Measurements from ENCODE around the gene PLXNB1.

PLXNB1 gene

GRCh38 chr3:48356419-48356818, 73.5 kb downstream of the PLXNB1 start:
- no peak for DNase-seq

- no peak for DNase-seq
Observed at GRCh38 chr3:48353987-48354386, 75.9 kb downstream of the PLXNB1 start.
